ENCODE results near the gene MMP25. TPM values are rescaled to one million over a fixed set of nuclear protein-coding genes. Genes with fewer than 3 reads are reported as not detected.

The MMP25 gene
- polyA plus RNA-seq, 1 experiment = not detected

DNA sequence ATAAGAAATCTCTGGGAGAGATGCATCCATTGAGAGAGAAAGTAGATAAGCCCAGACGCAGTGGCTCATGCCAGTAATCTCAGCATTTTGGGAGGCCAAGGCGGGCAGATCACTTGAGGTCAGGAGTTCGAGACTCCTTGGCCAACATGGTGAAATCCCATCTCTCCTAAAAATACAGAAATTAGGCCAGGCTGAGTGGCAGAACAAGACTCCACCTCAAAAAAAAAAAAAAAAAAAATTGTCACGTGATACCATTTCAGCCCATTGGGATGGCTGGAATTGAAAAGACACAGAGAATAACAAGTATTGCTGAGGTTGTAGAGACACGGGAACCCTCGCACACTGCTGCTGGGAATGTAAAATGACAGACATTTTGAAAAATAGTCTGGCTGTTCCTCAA is 16.2 kb downstream of the MMP25 start:
- Histone ChIP-seq H3K9me3 (ENCODE audit: control insufficient read depth, insufficient read depth, low read length) (no peaks in the 10 kb centered on the region), H3K4me3 (ENCODE audit: low read depth, low read length) (no peak overlapping the region), H3K27ac (ENCODE audit: low read depth, low read length) (no peak overlapping the region), H3K27me3 (ENCODE audit: control insufficient read depth, insufficient read depth, low read length) (no peaks in the 10 kb centered on the region)
- CTCF ChIA-PET = no interaction called here
- DNase-seq (ENCODE audit: low read depth, low spot score) = no peak
- POLR2A ChIA-PET = no interaction called here
- TF ChIP-seq, protein P1, sequence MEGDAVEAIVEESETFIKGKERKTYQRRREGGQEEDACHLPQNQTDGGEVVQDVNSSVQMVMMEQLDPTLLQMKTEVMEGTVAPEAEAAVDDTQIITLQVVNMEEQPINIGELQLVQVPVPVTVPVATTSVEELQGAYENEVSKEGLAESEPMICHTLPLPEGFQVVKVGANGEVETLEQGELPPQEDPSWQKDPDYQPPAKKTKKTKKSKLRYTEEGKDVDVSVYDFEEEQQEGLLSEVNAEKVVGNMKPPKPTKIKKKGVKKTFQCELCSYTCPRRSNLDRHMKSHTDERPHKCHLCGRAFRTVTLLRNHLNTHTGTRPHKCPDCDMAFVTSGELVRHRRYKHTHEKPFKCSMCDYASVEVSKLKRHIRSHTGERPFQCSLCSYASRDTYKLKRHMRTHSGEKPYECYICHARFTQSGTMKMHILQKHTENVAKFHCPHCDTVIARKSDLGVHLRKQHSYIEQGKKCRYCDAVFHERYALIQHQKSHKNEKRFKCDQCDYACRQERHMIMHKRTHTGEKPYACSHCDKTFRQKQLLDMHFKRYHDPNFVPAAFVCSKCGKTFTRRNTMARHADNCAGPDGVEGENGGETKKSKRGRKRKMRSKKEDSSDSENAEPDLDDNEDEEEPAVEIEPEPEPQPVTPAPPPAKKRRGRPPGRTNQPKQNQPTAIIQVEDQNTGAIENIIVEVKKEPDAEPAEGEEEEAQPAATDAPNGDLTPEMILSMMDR (IDR thresholded peaks at IDR 0.05; ENCODE audit: low read depth, low read length) = no peak

GRCh38 chr16:3063625-3064386 is 17.4 kb downstream of the MMP25 start:
- ChIA-PET POLR2A (no interaction called here), CTCF (interaction anchor here (1.0 kb wide), 1 partner anchor 32 kb away, joined by 4 read pairs; no protein-coding TSS in a partner anchor)
- TF ChIP-seq, protein P1 (IDR thresholded peaks at IDR 0.05; ENCODE audit: low read depth, low read length) = no peak
- Histone ChIP-seq H3K4me3 (ENCODE audit: low read depth, low read length) (no peak overlapping the region), H3K9me3 (ENCODE audit: control insufficient read depth, insufficient read depth, low read length) (no peaks in the 10 kb centered on the region), H3K27ac (ENCODE audit: low read depth, low read length) (no peak overlapping the region), H3K27me3 (ENCODE audit: control insufficient read depth, insufficient read depth, low read length) (no peaks in the 10 kb centered on the region)
- no peak for DNase-seq (ENCODE audit: low read depth, low spot score)

DNA sequence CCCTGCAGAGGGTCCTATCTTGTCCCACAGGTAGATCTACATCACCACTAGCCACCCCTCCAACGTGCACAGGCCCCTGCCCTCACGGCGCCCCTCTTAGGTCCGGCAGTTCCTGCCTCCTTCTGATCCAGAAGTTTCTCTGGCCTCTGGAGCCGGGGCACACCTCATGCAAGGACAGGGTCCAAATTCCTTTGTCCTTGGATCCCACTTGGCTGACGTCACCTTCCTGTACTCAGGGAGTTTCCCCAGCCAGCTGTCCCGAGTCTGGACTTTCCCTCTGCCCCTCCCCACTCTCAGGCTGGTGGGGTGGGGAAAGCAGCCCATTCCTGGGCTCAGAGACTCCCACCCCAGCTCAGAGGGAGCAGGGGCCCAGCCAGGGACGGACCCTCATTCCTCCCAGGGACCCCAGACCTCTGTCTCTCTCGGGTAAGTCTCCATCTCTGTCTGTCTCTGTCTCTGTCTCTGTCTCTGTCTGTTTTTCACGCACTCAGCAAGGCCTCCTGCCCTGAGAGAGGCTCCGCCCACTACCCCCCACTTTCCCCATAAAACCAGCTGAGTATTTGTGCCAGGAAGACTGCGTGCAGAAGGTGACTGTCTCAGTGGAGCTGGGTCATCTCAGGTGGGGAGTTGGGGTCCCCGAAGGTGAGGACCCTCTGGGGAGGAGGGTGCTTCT is 18.8 kb downstream of the MMP25 start, which contains the start of gene IL32:
IL32 (plus strand) TSS at position 572 of the 673 bp plus-strand sequence. CDS start 172 bp downstream, outside the sequence.
- CTCF ChIA-PET = no interaction called here
- H3K4me3 ChIP-seq (ENCODE audit: low read depth, low read length) = peak within 1 kb of the TSS; percentile 51
- TF ChIP-seq, protein P1 (IDR thresholded peaks at IDR 0.05; ENCODE audit: low read depth, low read length) = no peak
- H3K27me3 ChIP-seq (ENCODE audit: control insufficient read depth, insufficient read depth, low read length) = no peaks in the 10 kb centered on the region
- H3K9me3 ChIP-seq (ENCODE audit: control insufficient read depth, insufficient read depth, low read length) = no peaks in the 10 kb centered on the region
- H3K27ac ChIP-seq (ENCODE audit: low read depth, low read length) = peak within 1 kb of the TSS; percentile 39
- POLR2A ChIA-PET = interaction anchor here (0.9 kb wide), 1 partner anchor 18 kb away, joined by 5 read pairs; no protein-coding TSS in a partner anchor
- DNase-seq (ENCODE audit: low read depth, low spot score) = peak; percentile 36

DNA sequence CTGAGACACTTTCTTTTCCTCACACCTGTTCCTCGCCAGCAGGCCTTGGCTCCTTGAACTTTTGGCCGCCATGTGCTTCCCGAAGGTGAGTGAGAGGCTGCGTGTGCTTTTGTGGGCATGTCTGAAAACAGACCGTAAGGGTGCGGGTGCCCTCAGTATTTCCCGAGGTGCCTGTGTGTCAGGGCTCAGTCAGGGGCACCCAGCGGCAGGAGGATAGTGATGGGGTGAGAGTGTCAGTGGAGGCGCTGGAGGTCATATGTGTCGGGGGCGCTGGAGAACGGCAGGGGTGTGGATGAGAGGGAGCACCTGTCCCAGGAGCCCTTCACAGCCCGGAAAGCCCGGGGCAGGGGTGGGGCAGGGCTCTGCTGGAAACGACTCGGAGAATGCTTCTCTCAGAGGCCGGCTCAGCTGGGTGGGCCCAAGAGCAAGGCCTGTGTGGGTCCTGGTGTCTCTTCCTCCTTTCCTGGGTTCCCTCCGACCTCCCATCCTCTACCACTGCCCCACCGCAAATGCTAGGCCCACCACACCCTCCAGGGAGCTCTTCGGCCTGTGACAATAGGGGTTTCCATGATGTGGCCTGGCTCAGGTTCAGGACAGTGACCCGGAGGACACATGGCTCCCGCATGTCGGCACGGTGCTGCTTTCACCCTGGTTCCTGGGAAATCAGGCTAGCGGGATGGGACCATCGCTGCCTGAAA is 19.5 kb downstream of the MMP25 start:
- TF ChIP-seq, protein P1 (IDR thresholded peaks at IDR 0.05; ENCODE audit: low read depth, low read length) = no peak
- ChIA-PET CTCF (interaction anchor here (1.1 kb wide), 1 partner anchor 34 kb away, joined by 3 read pairs; no protein-coding TSS in a partner anchor), POLR2A (interaction anchor here (0.9 kb wide), 1 partner anchor 18 kb away, joined by 5 read pairs; no protein-coding TSS in a partner anchor)
- Histone ChIP-seq H3K27me3 (ENCODE audit: control insufficient read depth, insufficient read depth, low read length) (no peaks in the 10 kb centered on the region), H3K27ac (ENCODE audit: low read depth, low read length) (no peak overlapping the region), H3K9me3 (ENCODE audit: control insufficient read depth, insufficient read depth, low read length) (no peaks in the 10 kb centered on the region), H3K4me3 (ENCODE audit: low read depth, low read length) (peak overlapping the region; percentile 51)
- DNase-seq (ENCODE audit: low read depth, low spot score) = no peak

All from AG04450 (cell line).